GM21619 (cell line): ENCODE results near the gene GPC3.

Experiments
- ATAC-seq: cut with Tn5 transposase; IDR thresholded peaks from one replicate; pipeline ENCODE4 v1.9.1; 2021; ENCODE audit not compliant: unreplicated experiment

Gene GPC3

DNA sequence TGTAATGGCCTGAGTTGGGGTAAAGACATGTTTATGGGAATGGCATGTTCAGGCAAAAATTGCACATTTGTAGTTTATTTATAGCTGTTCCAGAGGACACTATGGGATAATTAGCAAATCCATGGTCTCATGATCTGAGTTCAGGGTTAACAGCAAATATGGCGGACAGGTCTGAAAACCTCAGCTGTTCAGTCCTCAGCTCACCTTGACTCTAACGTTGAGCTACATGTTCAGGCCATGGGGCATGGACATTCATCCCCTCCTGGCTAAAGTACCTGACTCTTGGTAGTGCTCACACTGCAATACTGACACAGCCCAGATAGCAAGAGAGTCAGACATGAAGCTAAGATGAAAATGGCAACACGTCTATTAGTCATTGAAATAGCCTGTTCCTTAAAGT, 408.5 kb downstream of the GPC3 start:
- no peak for ATAC-seq

DNA sequence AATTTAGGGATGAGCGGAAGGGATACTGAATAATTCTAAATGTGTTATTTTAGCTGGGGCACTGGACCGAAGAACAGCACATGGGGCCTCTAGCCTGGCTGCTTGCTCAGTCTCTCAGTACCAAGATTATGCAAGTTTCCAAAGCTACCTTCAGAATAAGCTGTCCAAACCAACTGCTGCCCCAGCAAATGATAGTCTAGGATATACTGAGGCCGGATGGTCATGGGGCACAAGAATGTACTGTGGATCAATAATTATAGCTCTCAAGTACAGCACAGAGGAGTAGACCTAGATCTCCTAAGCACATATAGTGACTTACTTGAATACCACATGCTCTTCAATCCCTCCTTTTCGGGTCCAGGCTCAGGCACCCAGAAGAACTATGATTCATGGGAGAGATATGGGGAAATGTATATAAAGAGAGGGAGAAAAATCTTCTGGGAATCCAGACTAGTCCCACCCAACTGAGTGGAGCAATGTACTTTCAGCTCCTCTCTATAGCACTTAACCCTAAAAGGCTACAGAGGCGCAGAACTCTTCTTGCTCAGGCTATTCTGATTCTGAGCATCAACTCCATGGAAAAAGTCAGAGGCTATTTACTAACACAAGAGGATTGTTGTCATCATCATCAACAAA, 409.8 kb downstream of the GPC3 start:
- ATAC-seq: no peak

DNA sequence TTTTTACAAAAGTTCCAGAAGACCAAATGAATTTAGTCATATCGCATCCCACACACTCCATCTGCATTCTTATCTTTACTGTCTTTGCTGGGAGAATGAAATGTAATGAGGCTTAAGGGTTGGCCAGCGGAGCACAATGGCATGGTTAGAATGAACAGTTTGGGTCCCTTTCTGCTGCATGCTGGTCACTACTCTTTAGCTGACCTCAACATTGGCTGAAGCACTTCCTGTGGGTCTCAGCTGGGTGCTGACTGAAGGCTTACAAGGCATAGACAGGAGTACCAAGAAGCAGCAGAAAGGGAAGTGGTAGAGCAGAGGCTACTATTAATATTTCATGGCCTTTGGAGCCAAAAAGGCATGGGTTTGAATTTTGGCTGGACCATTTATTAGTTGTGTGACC, 410.7 kb downstream of the GPC3 start:
- no peak for ATAC-seq

DNA sequence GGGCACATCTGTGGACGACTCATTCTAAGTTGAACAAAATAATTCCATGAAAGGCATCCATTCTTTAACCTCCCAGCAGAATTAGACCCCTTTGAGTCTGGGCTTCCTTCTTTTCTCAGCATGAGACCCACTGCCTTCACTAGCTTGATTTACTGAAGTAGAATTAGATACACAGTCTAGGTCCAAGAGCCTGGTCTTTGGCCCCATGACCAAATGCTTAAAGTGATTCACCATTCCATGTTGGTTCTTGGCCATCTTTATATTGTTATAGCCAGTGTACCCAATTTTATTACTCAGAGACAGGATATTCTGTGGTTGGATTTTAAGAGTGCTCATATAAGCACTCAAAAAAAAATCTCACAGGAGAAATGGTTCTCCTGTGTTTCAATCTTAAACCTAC, 414.8 kb downstream of the GPC3 start:
- no peak for ATAC-seq

DNA sequence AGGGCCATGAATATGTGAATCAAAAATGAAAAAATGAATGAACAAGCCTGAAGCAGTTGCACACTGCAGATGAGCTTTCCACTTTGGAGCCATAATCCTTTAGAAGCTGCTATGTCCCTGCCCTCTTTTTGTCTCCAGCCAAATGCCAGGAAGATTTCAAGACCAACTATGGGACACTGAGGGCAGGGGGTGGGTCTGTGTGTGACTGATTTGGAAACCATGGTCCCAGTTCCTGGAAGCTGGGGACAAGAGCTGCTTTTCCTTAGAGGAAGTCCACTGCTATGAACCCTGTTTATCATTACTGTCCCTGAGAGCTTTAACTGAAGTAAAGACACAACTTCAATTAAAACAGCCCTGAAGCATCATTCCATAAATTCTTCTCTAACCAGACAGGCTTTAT, 416.2 kb downstream of the GPC3 start:
- ATAC-seq: no peak

DNA sequence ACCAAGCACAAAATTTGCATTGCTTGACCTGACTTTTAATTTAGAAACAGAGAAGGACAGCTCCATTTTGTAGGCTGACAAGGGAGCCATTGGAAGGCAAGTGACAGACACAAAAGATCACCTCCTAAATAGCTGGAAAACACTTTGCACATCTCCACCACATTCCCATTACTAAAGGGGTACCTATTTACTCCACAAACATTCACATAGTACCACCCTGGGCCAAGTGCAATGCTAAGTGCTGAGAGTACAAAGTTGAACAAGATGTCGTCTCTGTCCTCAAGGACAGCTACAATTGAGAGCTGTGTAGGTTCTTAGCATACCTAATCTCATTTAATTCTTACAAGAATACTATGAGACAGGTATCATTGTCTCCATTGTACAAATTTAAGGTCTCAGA, 417.3 kb downstream of the GPC3 start:
- ATAC-seq: no peak

DNA sequence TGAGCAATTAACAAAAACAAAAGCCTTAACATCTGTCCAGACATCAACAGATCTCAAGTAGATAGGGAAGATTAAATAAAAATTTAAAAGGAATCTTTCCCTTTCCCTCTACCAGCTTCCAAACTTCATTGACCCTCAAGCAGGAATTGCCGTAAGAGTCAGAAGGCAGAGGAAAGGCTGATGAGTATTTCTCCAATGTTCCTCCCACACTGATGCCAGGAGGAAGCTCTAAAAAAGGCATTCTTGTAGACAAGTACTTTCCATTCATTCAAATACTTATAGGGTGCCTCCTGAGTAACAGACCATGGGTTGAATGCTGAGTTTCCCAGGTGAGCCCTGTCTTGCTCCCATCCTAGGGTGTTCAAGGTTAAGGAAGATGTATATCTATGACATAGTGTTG, 418.5 kb downstream of the GPC3 start:
- ATAC-seq: no peak

DNA sequence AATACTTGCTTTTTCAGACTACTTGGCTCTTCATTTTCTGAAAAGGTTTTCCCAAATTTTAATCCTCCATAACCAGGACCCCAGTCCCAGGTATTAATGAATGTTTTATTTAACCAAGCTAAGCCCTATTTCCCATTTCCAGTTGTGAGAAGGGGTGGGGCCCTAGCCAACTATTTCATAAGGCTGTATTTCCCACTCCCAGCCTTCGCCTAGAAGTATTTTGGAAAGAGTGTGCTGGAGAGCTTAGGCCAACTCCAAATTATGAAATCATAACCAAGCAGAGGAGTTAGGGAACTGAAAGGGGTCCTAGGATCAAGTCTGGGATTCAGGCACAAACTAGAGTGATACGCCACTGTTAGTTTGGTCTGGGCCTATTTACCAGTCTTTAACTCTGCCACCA, 421.7 kb downstream of the GPC3 start:
- no peak for ATAC-seq

DNA sequence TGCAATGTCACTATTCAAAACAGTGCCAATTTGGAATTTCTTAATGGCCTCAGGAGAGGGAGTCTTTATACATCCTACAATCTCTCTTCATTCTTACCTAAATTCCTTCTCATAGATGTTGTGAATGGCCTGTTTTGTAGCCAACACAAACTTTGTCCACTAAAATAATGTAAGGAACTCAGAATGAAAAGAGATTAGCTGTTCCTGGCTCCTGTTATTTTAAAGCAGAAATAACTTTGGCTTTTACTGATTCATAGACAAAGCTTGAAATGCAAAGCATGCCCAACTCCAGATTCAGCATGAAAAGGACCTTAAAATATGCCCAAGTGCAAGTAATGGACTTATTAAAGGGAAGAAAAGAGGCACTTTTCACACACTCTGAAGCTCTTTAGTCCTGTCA, 424.1 kb downstream of the GPC3 start:
- no peak for ATAC-seq

DNA sequence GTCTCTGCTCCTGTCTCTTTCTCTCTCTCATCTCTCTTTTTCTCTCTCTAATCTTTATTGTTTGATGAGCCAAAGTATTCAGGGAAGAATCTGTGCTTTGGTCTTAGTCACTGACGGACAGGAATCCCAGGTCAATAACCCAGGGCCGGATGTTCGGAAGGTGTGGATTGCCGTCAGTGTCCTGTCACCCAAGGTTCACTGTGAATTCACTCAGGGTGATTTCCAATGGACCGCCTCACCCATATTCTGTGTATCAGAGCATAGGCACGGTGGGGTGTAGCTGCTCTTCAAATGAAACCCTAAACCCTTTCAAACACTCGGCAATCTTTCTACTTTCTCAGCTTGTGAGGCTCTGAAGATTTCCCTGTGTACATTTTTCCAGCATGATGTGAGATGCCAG, 425.5 kb downstream of the GPC3 start:
- no peak for ATAC-seq

DNA sequence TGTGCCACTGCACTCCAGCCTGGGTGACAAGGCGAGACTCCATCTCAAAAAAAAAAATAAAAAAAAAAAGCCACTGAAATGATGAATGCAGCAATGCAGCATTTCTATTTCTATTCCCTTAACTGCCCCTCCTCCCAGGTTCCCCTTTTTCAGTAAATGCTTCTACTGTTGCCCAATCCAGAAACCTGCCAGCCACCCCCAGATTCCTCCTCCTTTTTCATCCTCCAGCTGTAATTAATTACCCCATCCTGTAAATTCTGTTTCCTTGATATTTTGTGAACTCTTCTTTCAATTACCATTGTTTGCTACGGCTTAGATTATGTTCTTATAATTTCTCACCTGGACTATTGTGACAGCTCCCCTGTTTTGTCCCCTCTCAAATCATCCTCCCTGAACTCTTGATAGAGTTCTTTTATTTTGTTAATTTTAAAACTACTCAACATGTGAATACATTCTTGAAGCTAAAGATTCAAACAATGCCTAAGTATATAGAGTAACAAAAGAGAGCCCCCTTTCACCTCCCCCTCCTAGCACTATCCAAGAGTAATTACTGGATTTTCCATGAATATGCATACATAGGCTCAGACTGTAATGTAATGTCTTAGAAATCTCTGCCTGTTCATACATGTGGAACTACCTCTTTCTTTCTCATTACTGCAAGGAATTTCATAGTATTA, 429.5 kb downstream of the GPC3 start:
- no peak for ATAC-seq

DNA sequence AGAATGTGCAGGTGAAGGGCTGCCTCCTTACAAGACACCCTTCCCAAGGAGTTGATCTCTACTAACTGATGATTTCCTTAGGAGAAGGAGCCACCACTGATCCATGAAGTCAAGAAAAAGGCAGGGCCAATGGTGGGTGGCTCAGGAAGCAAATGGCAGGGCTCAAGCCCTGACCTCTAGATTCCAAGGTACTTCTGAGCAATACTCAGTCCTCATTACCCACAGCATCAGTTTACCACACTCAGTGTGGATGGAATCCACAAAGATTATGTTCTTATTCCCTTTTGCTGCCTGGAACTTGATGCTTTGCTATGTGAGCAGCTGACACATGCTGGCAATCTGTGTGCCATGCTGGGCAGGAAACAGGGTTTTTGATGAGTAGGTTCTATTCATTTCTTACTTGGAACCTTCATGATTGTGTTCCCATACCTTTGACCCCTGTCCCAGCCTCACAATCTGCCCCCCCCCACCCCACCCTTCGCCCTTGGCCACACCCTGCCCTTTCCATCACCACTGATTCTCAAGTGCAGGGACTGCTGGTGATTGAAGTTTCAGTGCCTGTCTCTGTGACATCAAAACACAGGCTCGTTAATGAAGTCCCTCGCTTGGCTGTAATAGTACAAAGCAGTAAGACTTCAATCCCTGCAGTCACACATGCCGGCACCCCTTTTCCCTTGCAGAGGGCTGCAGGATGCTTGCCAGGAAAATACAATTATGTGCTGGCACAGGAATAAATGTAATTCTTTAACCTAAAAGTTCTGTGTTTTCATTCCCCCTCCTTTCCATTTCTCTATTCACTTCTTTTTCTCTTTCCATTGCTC, 434.5 kb downstream of the GPC3 start:
- ATAC-seq: no peak

DNA sequence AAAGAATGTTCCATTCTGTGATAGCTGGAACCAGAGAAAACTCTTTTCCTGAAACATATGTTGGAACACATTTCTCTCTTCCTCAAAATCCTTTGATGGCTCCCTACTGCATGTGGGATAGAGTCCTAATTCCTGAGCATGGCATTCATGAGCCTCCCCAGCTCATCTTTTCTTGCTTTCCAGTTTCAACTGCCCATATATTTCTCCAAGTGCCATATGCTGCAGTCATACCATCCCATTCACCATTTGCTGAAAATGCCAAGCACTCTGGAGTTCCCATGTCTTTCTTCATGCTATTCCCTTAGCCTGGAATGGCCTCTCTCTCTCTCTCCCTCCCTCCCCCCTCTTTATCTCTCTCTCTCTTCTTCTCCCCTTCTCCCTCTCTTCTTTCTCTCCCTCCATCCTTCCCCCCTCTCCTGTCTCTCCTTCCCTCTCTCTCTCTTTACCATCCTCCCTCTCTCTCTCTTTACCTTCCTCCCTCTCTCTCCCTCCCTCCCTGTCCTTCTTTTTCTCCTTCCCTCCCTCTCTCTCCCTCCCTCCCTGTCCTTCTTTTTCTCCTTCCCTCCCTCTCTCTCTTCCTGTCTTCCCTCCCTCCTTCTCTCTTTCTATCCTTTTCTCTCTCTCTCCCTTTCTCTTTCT, 436.0 kb downstream of the GPC3 start:
- ATAC-seq: no peak

DNA sequence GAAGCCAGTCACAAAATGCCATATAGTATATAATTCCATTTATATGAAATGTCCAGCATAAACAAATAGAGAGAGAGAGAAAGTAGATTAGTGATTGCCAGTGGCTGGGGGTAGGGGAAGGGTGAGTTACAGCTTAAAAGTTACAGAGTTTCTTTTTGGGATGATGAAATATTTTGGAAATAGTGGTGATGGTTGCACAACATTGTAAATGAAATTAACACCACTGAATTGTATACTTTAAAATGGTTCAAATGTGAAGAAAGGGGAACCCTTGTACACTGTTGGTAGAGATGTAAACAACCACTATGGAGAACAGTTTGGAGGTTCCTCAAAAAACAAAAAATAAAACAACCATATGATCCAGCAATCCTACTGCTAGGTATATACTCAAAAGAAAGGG, 439.0 kb downstream of the GPC3 start:
- no peak for ATAC-seq

DNA sequence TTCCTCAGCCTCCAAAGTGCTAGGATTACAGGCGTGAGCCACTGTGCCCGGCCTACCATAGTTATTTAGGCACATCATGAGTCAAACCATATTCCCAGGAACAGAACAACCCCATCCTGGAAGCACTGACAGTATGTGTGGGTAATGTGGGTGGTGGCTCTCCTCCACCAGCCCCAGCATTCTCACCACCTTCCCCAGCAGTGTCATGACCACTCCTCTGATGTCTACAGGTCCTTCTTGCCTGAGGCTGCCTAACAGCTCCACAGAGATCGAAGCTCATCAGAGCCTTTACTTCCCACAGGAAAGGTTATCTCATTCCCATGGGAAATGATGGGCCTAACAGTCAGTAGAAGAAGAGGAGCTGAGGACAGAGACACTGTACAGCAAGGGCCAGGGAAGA, 440.6 kb downstream of the GPC3 start:
- ATAC-seq: no peak

DNA sequence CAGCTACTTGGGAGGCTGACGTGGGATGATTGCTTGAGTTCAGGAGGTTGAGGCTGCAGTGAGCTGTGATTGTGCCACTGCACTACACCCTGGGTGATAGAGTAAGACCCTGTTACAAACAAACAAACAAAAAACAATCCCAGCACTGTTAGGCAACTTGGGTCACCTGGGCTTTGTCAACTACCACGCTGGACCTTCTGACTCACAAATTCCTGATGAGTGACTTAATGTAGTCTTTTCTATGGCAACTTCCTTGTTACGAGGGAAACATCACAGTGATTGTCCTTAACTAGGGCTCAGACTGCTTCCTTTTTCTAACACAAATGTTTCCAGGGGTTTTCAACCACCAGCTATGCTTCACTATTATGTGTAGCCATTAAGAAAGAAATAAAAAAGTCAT, 441.3 kb downstream of the GPC3 start:
- no peak for ATAC-seq

DNA sequence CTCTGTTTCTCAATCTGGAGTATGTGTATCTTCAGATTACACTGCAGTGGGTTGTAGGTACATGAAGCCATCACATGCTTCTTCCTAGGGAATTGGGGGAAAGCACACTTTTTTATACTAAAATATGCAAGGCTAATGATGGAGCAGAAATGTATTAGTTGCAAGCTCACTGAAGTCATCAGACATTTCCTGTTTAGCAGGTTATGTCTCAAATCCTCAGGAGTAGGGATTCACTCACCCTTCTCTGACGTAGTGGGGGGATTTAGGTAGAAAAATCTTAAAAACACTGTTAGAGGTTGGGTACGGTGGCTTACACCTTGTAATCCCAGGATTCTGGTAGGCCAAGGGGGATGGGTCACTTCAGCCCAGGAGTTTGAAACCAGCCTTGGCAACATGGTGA, 441.7 kb downstream of the GPC3 start:
- ATAC-seq: no peak

DNA sequence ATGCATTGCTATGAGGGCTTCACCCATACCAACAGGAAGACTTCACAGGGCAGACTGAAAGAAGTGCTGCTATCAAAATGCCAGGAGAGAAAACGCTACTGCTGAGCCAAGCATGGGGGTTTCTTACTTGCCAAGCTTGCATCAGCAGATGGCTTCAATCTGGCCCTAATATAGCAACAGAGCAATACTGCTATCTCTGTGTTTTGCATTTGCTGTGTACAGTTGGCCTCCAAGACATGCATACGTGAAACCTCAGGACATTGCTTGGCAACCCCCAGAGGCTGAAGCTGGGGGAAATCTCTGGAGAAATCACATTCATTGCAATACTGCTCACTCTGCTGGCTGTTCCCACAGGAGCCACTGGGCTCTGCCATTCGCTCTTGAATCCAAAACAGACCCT, 442.9 kb downstream of the GPC3 start:
- no peak for ATAC-seq

DNA sequence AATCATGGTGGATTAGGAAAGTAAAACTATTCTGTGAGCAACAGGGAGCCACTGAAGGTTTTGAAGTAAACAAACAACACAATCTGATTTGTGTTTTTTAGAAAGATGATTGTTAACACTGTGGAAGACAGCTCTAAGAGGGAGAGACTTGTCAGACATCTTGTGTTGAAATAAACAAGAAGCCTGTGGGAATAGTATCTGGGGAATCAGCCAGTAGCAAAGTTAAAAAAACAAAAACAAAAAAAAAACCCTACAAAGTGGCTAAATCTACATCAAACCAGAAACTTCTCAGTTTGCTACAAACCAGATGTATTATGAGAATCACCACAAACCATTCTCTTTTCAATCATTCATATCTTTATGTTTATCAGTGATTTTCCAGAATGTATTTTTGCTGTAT, 444.4 kb downstream of the GPC3 start:
- no peak for ATAC-seq

DNA sequence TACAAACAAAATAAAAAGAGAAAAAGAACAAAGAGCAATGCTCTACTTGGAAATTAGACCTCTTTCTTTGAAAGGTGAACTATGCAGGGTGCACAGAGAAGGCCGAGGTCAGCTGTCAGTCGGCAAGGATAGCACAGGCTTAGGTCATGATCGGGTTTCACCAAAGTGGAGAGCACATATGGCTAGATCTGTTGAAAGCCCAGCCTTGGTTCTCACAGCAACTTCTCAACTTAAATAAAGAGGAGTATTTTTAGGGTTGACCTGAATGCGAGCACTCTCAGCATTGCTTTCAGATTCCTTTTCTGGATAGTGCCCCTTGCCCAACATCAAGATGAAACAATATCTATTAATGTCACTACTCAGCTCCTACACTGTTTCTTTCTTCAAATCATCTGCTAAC, 447.2 kb downstream of the GPC3 start:
- no peak for ATAC-seq

DNA sequence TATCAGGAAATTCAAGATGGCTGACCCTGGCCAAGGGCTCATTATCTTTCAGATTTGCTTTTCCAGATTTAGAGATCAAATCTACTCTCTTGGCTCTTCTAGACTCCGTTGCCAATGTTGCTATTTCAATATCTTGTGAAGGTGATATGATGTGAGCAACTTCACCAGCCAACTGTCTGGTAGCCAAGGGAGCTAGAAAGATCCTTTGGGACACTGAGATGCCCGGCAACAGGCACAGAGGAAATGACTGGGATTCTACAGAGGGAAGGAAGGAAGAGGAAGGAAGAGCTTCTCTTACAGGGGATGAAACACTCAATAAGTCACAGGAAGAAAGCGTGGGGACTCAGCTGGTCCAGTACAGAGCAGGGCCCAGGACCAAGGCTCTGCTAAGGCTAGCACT, 448.3 kb downstream of the GPC3 start:
- no peak for ATAC-seq

DNA sequence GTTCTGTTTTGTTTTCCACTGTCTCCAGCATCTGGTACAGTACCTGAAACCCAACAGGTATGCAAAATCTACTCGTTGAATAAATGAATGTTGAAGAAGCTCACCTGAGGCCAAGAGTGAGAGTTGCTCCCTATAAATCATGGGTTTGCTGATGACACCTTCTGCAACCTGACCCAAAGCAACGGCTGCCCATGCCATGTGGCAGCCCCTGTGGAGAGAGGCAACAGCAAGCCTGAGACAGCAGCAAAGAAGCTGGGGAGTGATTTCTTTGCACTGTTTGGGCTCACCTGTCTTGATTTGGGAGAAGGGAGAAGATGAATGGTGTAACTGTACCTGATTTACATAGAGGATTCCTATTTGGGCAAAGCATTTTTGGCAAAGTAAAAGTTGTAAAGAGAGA, 450.3 kb downstream of the GPC3 start:
- no peak for ATAC-seq
